NB4 (cell line): ENCODE data around the gene KRTAP17-1.
"Not testable (repeated sequence)": the region's sequence is repeated elsewhere in the genome, so short reads cannot be mapped to it uniquely, and the experiment has no call there.

Experiments
- MYC ChIP-seq: IDR thresholded peaks from 2 replicates; pipeline ENCODE4 v1.6.1; 2011; ENCODE audit warnings: low read depth, low read length
- POLR2A ChIP-seq: IDR thresholded peaks from 2 replicates; pipeline ENCODE4 v1.6.1; 2011; ENCODE audit warnings: mild to moderate bottlenecking; ENCODE audit not compliant: insufficient read length; ENCODE audit errors: extremely low read depth
- TF ChIP-seq, protein P1 (sequence below): IDR thresholded peaks from one replicate; pipeline ENCODE4 v1.5.1; 2012; ENCODE audit warnings: low read depth, low read length
- TF ChIP-seq, protein P2 (sequence below): IDR thresholded peaks from 2 replicates; pipeline ENCODE4 v1.6.1; 2011; ENCODE audit warnings: low read depth, low read length

DNA sequence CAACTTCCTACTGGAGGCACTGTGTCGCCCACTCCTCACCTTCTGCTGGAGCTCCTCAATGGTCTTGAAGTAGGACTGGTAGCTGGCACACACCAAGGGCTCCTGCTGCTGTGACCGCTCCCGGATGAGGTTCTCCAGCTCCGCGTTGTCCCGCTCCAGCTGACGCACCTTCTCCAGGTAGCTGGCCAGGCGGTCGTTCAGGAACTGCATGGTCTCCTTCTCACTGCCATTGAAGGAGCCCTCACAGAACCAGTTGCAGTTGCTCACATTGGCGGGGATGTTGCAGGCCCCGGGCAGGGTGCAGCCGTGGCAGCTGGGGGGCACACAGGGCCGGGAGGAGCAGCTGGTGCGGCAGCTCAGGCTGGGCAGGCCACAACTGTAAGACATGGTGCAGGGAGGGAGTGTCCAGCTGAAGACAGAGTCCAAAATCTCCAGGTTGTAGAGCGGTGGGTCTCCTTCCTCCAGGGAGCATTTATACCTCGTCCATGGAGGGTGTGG lies 34.9 kb upstream of the KRTAP17-1 start, which contains the start of gene KRT33A:
- TF ChIP-seq, protein P1, sequence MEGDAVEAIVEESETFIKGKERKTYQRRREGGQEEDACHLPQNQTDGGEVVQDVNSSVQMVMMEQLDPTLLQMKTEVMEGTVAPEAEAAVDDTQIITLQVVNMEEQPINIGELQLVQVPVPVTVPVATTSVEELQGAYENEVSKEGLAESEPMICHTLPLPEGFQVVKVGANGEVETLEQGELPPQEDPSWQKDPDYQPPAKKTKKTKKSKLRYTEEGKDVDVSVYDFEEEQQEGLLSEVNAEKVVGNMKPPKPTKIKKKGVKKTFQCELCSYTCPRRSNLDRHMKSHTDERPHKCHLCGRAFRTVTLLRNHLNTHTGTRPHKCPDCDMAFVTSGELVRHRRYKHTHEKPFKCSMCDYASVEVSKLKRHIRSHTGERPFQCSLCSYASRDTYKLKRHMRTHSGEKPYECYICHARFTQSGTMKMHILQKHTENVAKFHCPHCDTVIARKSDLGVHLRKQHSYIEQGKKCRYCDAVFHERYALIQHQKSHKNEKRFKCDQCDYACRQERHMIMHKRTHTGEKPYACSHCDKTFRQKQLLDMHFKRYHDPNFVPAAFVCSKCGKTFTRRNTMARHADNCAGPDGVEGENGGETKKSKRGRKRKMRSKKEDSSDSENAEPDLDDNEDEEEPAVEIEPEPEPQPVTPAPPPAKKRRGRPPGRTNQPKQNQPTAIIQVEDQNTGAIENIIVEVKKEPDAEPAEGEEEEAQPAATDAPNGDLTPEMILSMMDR = not testable (repeated sequence)
- not testable (repeated sequence) for TF ChIP-seq POLR2A, MYC
- TF ChIP-seq, protein P2, sequence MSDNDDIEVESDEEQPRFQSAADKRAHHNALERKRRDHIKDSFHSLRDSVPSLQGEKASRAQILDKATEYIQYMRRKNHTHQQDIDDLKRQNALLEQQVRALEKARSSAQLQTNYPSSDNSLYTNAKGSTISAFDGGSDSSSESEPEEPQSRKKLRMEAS = not testable (repeated sequence)
